Mesenchymal stem cell (in vitro differentiated cells and primary cell): ENCODE results near the gene CUEDC1.

Experiments
- DNase-seq: peaks from one replicate; pipeline ENCODE4 v3.0.0-alpha.2; 2013
- H2AFZ ChIP-seq: one replicate; pipeline ENCODE4 v1.6.1; 2013; ENCODE audit warnings: low read depth, mild to moderate bottlenecking, control low read depth, inconsistent platforms, low read length, moderate library complexity
- H2AK5ac ChIP-seq: 2 replicates; pipeline ENCODE4 v1.6.1; 2013; ENCODE audit warnings: low read length, moderate library complexity, mild to moderate bottlenecking, inconsistent platforms; ENCODE audit not compliant: severe bottlenecking
- H2BK120ac ChIP-seq: one replicate; pipeline ENCODE4 v1.6.1; 2013; ENCODE audit warnings: low read depth, mild to moderate bottlenecking, inconsistent platforms, low read length, moderate library complexity
- H2BK12ac ChIP-seq, 2 experiments: one replicate each; pipeline ENCODE4 v1.6.1; 2013; ENCODE audit warnings: inconsistent platforms in 2 of 2, low read length in 2 of 2, mild to moderate bottlenecking in 2 of 2, moderate library complexity in 2 of 2, control low read depth in 1 of 2
- H2BK15ac ChIP-seq: one replicate; pipeline ENCODE4 v1.6.1; 2013; ENCODE audit warnings: mild to moderate bottlenecking, low read depth, inconsistent platforms; ENCODE audit not compliant: poor library complexity, severe bottlenecking
- H2BK5ac ChIP-seq: 2 replicates; pipeline ENCODE4 v1.6.1; 2013; ENCODE audit warnings: low read depth, mild to moderate bottlenecking, low read length, control low read depth, inconsistent platforms; ENCODE audit not compliant: poor library complexity, severe bottlenecking
- H3K14ac ChIP-seq, 2 experiments: one replicate each; pipeline ENCODE4 v1.6.1; 2013; ENCODE audit warnings: inconsistent platforms in 2 of 2, low read length in 2 of 2, control low read depth in 1 of 2, mild to moderate bottlenecking in 1 of 2, moderate library complexity in 1 of 2
- H3K18ac ChIP-seq, 2 experiments: one replicate each; pipeline ENCODE4 v1.6.1; 2013; ENCODE audit warnings: inconsistent platforms in 2 of 2, low read length in 2 of 2, control low read depth in 1 of 2, low read depth in 1 of 2, mild to moderate bottlenecking in 1 of 2
- H3K23ac ChIP-seq, 2 experiments: one replicate each; pipeline ENCODE4 v1.6.1; 2013; ENCODE audit warnings: inconsistent platforms in 2 of 2, low read length in 2 of 2, mild to moderate bottlenecking in 2 of 2, moderate library complexity in 2 of 2, control low read depth in 1 of 2
- H3K27ac ChIP-seq: 2 replicates; pipeline ENCODE4 v1.5.1; 2013; ENCODE audit warnings: mild to moderate bottlenecking, moderate library complexity, low read length, control low read depth, inconsistent platforms; ENCODE audit not compliant: poor library complexity, severe bottlenecking
- H3K27me3 ChIP-seq, 2 experiments: 2 replicates each; pipeline versions ENCODE4 v1.6.1 to v1.7.0; 2013; ENCODE audit warnings: low read length in 2 of 2, mild to moderate bottlenecking in 2 of 2, moderate library complexity in 2 of 2, control low read depth in 1 of 2, inconsistent platforms in 1 of 2; ENCODE audit not compliant: control insufficient read depth in 1 of 2, insufficient read depth in 1 of 2
- H3K36me3 ChIP-seq, 2 experiments: 2 replicates each; pipeline versions ENCODE4 v1.6.1 to v1.7.0; 2013; ENCODE audit warnings: low read length in 2 of 2, control low read depth in 1 of 2, inconsistent platforms in 1 of 2, low read depth in 1 of 2, mild to moderate bottlenecking in 1 of 2; ENCODE audit not compliant: insufficient read depth in 2 of 2, control insufficient read depth in 1 of 2
- H3K4ac ChIP-seq, 2 experiments: one replicate each; pipeline ENCODE4 v1.6.1; 2013; ENCODE audit warnings: inconsistent platforms in 2 of 2, low read length in 2 of 2, mild to moderate bottlenecking in 2 of 2, moderate library complexity in 2 of 2, control low read depth in 1 of 2, low read depth in 1 of 2
- H3K4me1 ChIP-seq: 2 replicates; pipeline ENCODE4 v1.6.1; 2013; ENCODE audit warnings: low read depth, low read length, control low read depth; ENCODE audit not compliant: control insufficient read depth, insufficient read depth
- H3K4me2 ChIP-seq: 2 replicates; pipeline ENCODE4 v1.6.1; 2013; ENCODE audit warnings: low read length, mild to moderate bottlenecking, inconsistent platforms; ENCODE audit not compliant: poor library complexity, severe bottlenecking
- H3K4me3 ChIP-seq, 2 experiments: 2 replicates each; pipeline versions ENCODE4 v1.5.1 to v1.7.0; 2013; ENCODE audit warnings: low read length in 2 of 2, mild to moderate bottlenecking in 2 of 2, control low read depth in 1 of 2, low read depth in 1 of 2; ENCODE audit not compliant: insufficient read depth in 1 of 2
- H3K79me1 ChIP-seq: replicated peaks from 2 replicates; pipeline ENCODE4 v1.6.1; 2013; ENCODE audit warnings: mild to moderate bottlenecking, control low read depth, low read length, inconsistent platforms; ENCODE audit not compliant: poor library complexity, severe bottlenecking
- H3K9ac ChIP-seq: 2 replicates; pipeline ENCODE4 v1.7.0; 2013; ENCODE audit warnings: mild to moderate bottlenecking, low read length, moderate library complexity
- H3K9me3 ChIP-seq: 2 replicates; pipeline ENCODE4 v1.7.0; 2013; ENCODE audit warnings: mild to moderate bottlenecking, low read length; ENCODE audit not compliant: control insufficient read depth
- H4K8ac ChIP-seq: one replicate; pipeline ENCODE4 v1.6.1; 2013; ENCODE audit warnings: inconsistent platforms, mild to moderate bottlenecking, low read length, moderate library complexity
- H4K91ac ChIP-seq: one replicate; pipeline ENCODE4 v1.6.1; 2013; ENCODE audit warnings: mild to moderate bottlenecking, low read length, inconsistent platforms
- WGBS: methylation state at CpG from one replicate; pipeline ENCODE4 v1.1.7; 2013; ENCODE audit warnings: mixed read lengths; 5-methylcytosine and 5-hydroxymethylcytosine counted together

The CUEDC1 gene

GRCh38 chr17:57823469-57824401 is 131.5 kb downstream of the CUEDC1 start:
- H4K91ac ChIP-seq, result no peak overlapping the region

GRCh38 chr17:57819867-57820266 is 135.3 kb downstream of the CUEDC1 start:
- H2BK5ac ChIP-seq, result no peak overlapping the region
- H2BK120ac ChIP-seq, result no peak overlapping the region
- no peak overlapping the region for H3K4me3 ChIP-seq
- no peak overlapping the region for H3K9ac ChIP-seq
- no peak overlapping the region for H3K23ac ChIP-seq
- no peak overlapping the region for H2AFZ ChIP-seq
- no peak overlapping the region for H3K18ac ChIP-seq
- peaks cover 13 to 55% of the 10 kb centered on the region in 2 experiments for H3K27me3 ChIP-seq
- peak overlapping the region; percentile 49 for H2AK5ac ChIP-seq
- H3K4me1 ChIP-seq, result peaks cover 9% of the 10 kb centered on the region
- no peak overlapping the region for H2BK15ac ChIP-seq
- H3K14ac ChIP-seq, result no peak overlapping the region
- H3K4ac ChIP-seq, result no peak overlapping the region
- no peaks in the 10 kb centered on the region for H3K79me1 ChIP-seq
- H4K91ac ChIP-seq, result no peak overlapping the region
- H3K4me2 ChIP-seq, result no peak overlapping the region
- 96% methylated on average over 5 of the region's 5 CpGs for WGBS
- H4K8ac ChIP-seq, result no peak overlapping the region
- no peak overlapping the region for H2BK12ac ChIP-seq
- no peaks in the 10 kb centered on the region for H3K9me3 ChIP-seq
- no peak for DNase-seq
- H3K36me3 ChIP-seq, result no peaks in the 10 kb centered on the region
- H3K27ac ChIP-seq, result no peak overlapping the region

More at GRCh38 chr17:57823469-57824401, 131.5 kb downstream of the CUEDC1 start:
- Histone ChIP-seq H3K4me2 (peak overlapping the region; percentile 45), H3K14ac (no peak overlapping the region), H3K79me1 (no peaks in the 10 kb centered on the region), H2BK120ac (no peak overlapping the region), H3K36me3 (no peaks in the 10 kb centered on the region), H2BK5ac (no peak overlapping the region), H3K27me3 (peaks cover 0 to 36% of the 10 kb centered on the region in 2 experiments), H3K4ac (no peak overlapping the region), H4K8ac (no peak overlapping the region), H3K4me3 (no peak overlapping the region), H3K18ac (peak overlapping the region in 1 of 2 experiments; percentile 44), H2AFZ (no peak overlapping the region), H3K27ac (peak overlapping the region; percentile 51), H3K4me1 (peaks cover 7% of the 10 kb centered on the region), H3K23ac (no peak overlapping the region), H2BK12ac (no peak overlapping the region), H3K9me3 (no peaks in the 10 kb centered on the region), H2AK5ac (no peak overlapping the region), H2BK15ac (no peak overlapping the region), H3K9ac (no peak overlapping the region)
- DNase-seq, result peak; percentile 41
- 68% methylated on average over 13 of the region's 15 CpGs for whole genome bisulfite sequencing

GRCh38 chr17:57819285-57819684 is 135.9 kb downstream of the CUEDC1 start:
- Histone ChIP-seq H3K9ac (no peak overlapping the region), H3K18ac (no peak overlapping the region), H2BK15ac (no peak overlapping the region), H3K4me3 (no peak overlapping the region), H2BK5ac (no peak overlapping the region), H3K36me3 (no peaks in the 10 kb centered on the region), H3K14ac (no peak overlapping the region), H3K9me3 (no peaks in the 10 kb centered on the region), H3K23ac (no peak overlapping the region), H3K79me1 (no peaks in the 10 kb centered on the region), H3K27me3 (peaks cover 13 to 61% of the 10 kb centered on the region in 2 experiments), H3K4me2 (no peak overlapping the region), H2BK12ac (no peak overlapping the region), H2BK120ac (no peak overlapping the region), H2AK5ac (no peak overlapping the region), H2AFZ (no peak overlapping the region), H3K4me1 (peaks cover 9% of the 10 kb centered on the region), H3K27ac (no peak overlapping the region), H4K91ac (no peak overlapping the region), H3K4ac (no peak overlapping the region), H4K8ac (no peak overlapping the region)
- peak; percentile 2 for DNase-seq
- WGBS, result 17% methylated on average over 1 of the region's 2 CpGs

GRCh38 chr17:57818066-57818465 is 137.1 kb downstream of the CUEDC1 start:
- WGBS, result 82% methylated on average over 9 of the region's 9 CpGs
- H3K4ac ChIP-seq, result no peak overlapping the region
- no peak overlapping the region for H2AK5ac ChIP-seq
- no peak overlapping the region for H3K4me2 ChIP-seq
- no peak for DNase-seq
- no peaks in the 10 kb centered on the region for H3K9me3 ChIP-seq
- no peak overlapping the region for H4K8ac ChIP-seq
- H3K23ac ChIP-seq, result no peak overlapping the region
- H3K79me1 ChIP-seq, result no peaks in the 10 kb centered on the region
- H2BK120ac ChIP-seq, result no peak overlapping the region
- no peak overlapping the region for H2BK15ac ChIP-seq
- no peak overlapping the region for H3K27ac ChIP-seq
- H3K9ac ChIP-seq, result no peak overlapping the region
- peaks cover 6% of the 10 kb centered on the region for H3K4me1 ChIP-seq
- no peak overlapping the region for H3K4me3 ChIP-seq
- peaks cover 13 to 70% of the 10 kb centered on the region in 2 experiments for H3K27me3 ChIP-seq
- no peak overlapping the region for H3K18ac ChIP-seq
- H2BK12ac ChIP-seq, result no peak overlapping the region
- H2BK5ac ChIP-seq, result no peak overlapping the region
- no peaks in the 10 kb centered on the region for H3K36me3 ChIP-seq
- no peak overlapping the region for H4K91ac ChIP-seq
- H2AFZ ChIP-seq, result no peak overlapping the region
- H3K14ac ChIP-seq, result no peak overlapping the region
